NT2/D1 (cell line): ENCODE results near the gene DISC1.

Experiments
- SUZ12 ChIP-seq: IDR thresholded peaks from 2 replicates; pipeline ENCODE4 v1.6.1; 2011; ENCODE audit not compliant: insufficient read length, insufficient read depth; ENCODE audit errors: extremely low read depth
- YY1 ChIP-seq: IDR thresholded peaks from 2 replicates; pipeline ENCODE4 v1.6.1; 2011; ENCODE audit not compliant: insufficient read length, insufficient read depth
- ZNF274 ChIP-seq: IDR thresholded peaks from 2 replicates; pipeline ENCODE4 v1.6.1; 2011; ENCODE audit warnings: mild to moderate bottlenecking, low read depth, low read length

GRCh38 chr1:231796141-231796540, 169.6 kb downstream of the DISC1 start:
- no peak for TF ChIP-seq YY1
- no peak for TF ChIP-seq SUZ12
- TF ChIP-seq ZNF274: no peak
